ENCODE data around the gene AGO3. TPM values are rescaled to one million over a fixed set of nuclear protein-coding genes. Genes with fewer than 3 reads are reported as not detected.

The AGO3 gene
- total and polyA plus RNA-seq, 4 donors: 3.0 to 19.5 (median 7.1) TPM

- no peaks in the 10 kb centered on the region for H3K27me3 ChIP-seq (ENCODE audit: control insufficient read depth in 4 of 4, insufficient read depth in 4 of 4, low read length in 3 of 4)
- no peak for DNase-seq (ENCODE audit: low spot score)
- no peak for TF ChIP-seq FOXA2 (IDR thresholded peaks at IDR 0.05)
- TF ChIP-seq CTCF (IDR thresholded peaks at IDR 0.05; ENCODE audit: low read depth, low read length, missing input control): no peak
- TF ChIP-seq REST (IDR thresholded peaks at IDR 0.05): no peak
- no peaks in the 10 kb centered on the region for H3K9me3 ChIP-seq (ENCODE audit: control insufficient read depth in 4 of 4, low read length in 3 of 4)
- no peaks in the 10 kb centered on the region for H3K36me3 ChIP-seq (ENCODE audit: control insufficient read depth in 4 of 4, insufficient read depth in 3 of 4, low read depth in 1 of 4, low read length in 3 of 4)
- H3K4me1 ChIP-seq (ENCODE audit: control insufficient read depth in 4 of 4, insufficient read depth in 4 of 4, low read length in 3 of 4): peaks cover 3 to 40% (median 22%) of the 10 kb centered on the region in 4 donors
- H3K4me3 ChIP-seq (ENCODE audit: low read depth in 1 of 3, low read length in 3 of 3): peak overlapping the region; percentile 68 to 76 (median 76)
- peak overlapping the region in 1 of 2 donors; percentile 93 for H3K27ac ChIP-seq (ENCODE audit: low read depth in 1 of 2, low read length in 2 of 2)
- peak overlapping the region in 1 of 2 donors; percentile 74 for H3K9ac ChIP-seq (ENCODE audit: low read depth in 1 of 2, low read length in 2 of 2)
- WGBS: 54% methylated on average over 7 of the region's 7 CpGs
These were observed 1.3 kb downstream of the AGO3 start for GRCh38 chr1:35932158-35932636.

GRCh38 chr1:35932941-35933340, 2.0 kb downstream of the AGO3 start:
- no peak overlapping the region for H3K27ac ChIP-seq (ENCODE audit: low read depth in 1 of 2, low read length in 2 of 2)
- peak overlapping the region in 1 of 2 donors; percentile 25 for H3K9ac ChIP-seq (ENCODE audit: low read depth in 1 of 2, low read length in 2 of 2)
- H3K4me3 ChIP-seq (ENCODE audit: low read depth in 1 of 3, low read length in 3 of 3): no peak overlapping the region
- no peak for DNase-seq (ENCODE audit: low spot score)
- TF ChIP-seq RXRA (IDR thresholded peaks at IDR 0.05) (no peak), NR2F2 (IDR thresholded peaks at IDR 0.05) (no peak), JUND (IDR thresholded peaks at IDR 0.05) (no peak), FOXA2 (IDR thresholded peaks at IDR 0.05) (no peak), MAX (IDR thresholded peaks at IDR 0.05) (no peak), HNF4A (conservative IDR thresholded peaks at IDR 0.05) (no peak), EGR1 (IDR thresholded peaks at IDR 0.05; ENCODE audit: low read depth in 2 of 2) (no peak), ATF3 (IDR thresholded peaks at IDR 0.05) (no peak), TAF1 (conservative IDR thresholded peaks at IDR 0.05) (no peak), HNF4G (IDR thresholded peaks at IDR 0.05) (no peak), ZBTB33 (IDR thresholded peaks at IDR 0.05) (no peak)
- H3K36me3 ChIP-seq (ENCODE audit: control insufficient read depth in 4 of 4, insufficient read depth in 3 of 4, low read depth in 1 of 4, low read length in 3 of 4): no peaks in the 10 kb centered on the region
- H3K4me1 ChIP-seq (ENCODE audit: control insufficient read depth in 4 of 4, insufficient read depth in 4 of 4, low read length in 3 of 4): peaks cover 3 to 40% (median 22%) of the 10 kb centered on the region in 4 donors
- H3K27me3 ChIP-seq (ENCODE audit: control insufficient read depth in 4 of 4, insufficient read depth in 4 of 4, low read length in 3 of 4): no peaks in the 10 kb centered on the region
- H3K9me3 ChIP-seq (ENCODE audit: control insufficient read depth in 4 of 4, low read length in 3 of 4): no peaks in the 10 kb centered on the region

All from liver (tissue), 9 donors.